GM12878 (cell line): ENCODE results near the gene DDTL. TPM values are rescaled to one million over a fixed set of nuclear protein-coding genes. Genes with fewer than 3 reads are reported as not detected.

ENCODE experiments used
- ATAC-seq: fragments of 200-7000 bp; cut with Tn5 transposase; 3 replicates; pipeline ENCODE4 v1.9.1; 2020; ENCODE audit warnings: mild to moderate bottlenecking, moderate library complexity
- BruUV-seq: library from RNA; stranded (reverse); fragments of 400-500 nt; replicated peaks from 2 replicates; lab custom pipeline; 2021; lab: Mats Ljungman, UMichigan
- CTCF ChIA-PET: fragments of 300-600 bp; sonication (Branson Sonifier 250); formaldehyde crosslinking; extraction: SDS; loops from one replicate; lab custom pipeline; 2021; ENCODE audit warnings: inconsistent platforms; lab: Yijun Ruan, JAX
- POLR2A ChIA-PET: fragments of 350-600 bp; formaldehyde crosslinking; extraction: SDS; loops from one replicate; lab custom pipeline; 2021; ENCODE audit warnings: inconsistent platforms; lab: Charles Lee
- RAD21 ChIA-PET: fragments of 300-600 bp; sonication (Branson Sonifier 250); formaldehyde crosslinking; loops from one replicate; lab custom pipeline; 2023; ENCODE audit warnings: antibody characterized with exemption; ENCODE audit not compliant: unreplicated experiment; lab: Charles Lee
- SMC1A ChIA-PET: fragments of 300-600 bp; sonication (Branson Sonifier 250); formaldehyde crosslinking; loops from one replicate; lab custom pipeline; 2023; ENCODE audit not compliant: unreplicated experiment, uncharacterized antibody; lab: Charles Lee
- DNase-seq: peaks from one replicate; pipeline ENCODE4 v3.0.0-alpha.2; 2011; ENCODE audit warnings: low read depth, low spot score
- FAIRE-seq: peaks from 3 replicates; lab custom pipeline; 2011; peaks lifted over from hg19 to GRCh38; lab: Jason Lieb, UNC
- H2AFZ ChIP-seq: 2 replicates; pipeline ENCODE4 v1.6.0; 2011; ENCODE audit warnings: low read depth, low read length, control low read depth; ENCODE audit not compliant: control insufficient read depth
- H3K27ac ChIP-seq: 2 replicates; pipeline ENCODE4 v1.5.1; 2011; ENCODE audit warnings: control low read depth; ENCODE audit not compliant: control insufficient read depth, insufficient read depth
- H3K27me3 ChIP-seq, 2 experiments: replicated peaks in 1 of 2; 2 replicates each; pipeline versions ENCODE4 v1.6.0 to v1.6.1; 2011; ENCODE audit warnings: low read length in 1 of 2; ENCODE audit not compliant: control insufficient read depth in 2 of 2, insufficient read depth in 2 of 2
- H3K36me3 ChIP-seq, 2 experiments: 2 replicates each; pipeline ENCODE4 v1.5.1; 2011; ENCODE audit warnings: low read length in 1 of 2; ENCODE audit not compliant: control insufficient read depth in 2 of 2, insufficient read depth in 2 of 2
- H3K4me1 ChIP-seq: 2 replicates; pipeline ENCODE4 v1.6.1; 2011; ENCODE audit warnings: mild to moderate bottlenecking, low read length, moderate library complexity, mixed read lengths; ENCODE audit not compliant: control insufficient read depth, insufficient read depth
- H3K4me2 ChIP-seq: 2 replicates; pipeline ENCODE4 v1.6.0; 2011; ENCODE audit warnings: control low read depth; ENCODE audit not compliant: control insufficient read depth, insufficient read depth
- H3K4me3 ChIP-seq: fragments of 200-600 bp; sonication (generic); 2 replicates; pipeline ENCODE4 v1.5.1; 2016
- H3K79me2 ChIP-seq: 2 replicates; pipeline ENCODE4 v1.6.0; 2011; ENCODE audit warnings: low read length; ENCODE audit not compliant: control insufficient read depth, insufficient read depth
- H3K9ac ChIP-seq: 2 replicates; pipeline ENCODE4 v1.8.0; 2011; ENCODE audit warnings: low read length, control low read depth, mixed read lengths; ENCODE audit not compliant: control insufficient read depth, insufficient read depth
- H3K9me3 ChIP-seq: replicated peaks from 3 replicates; pipeline ENCODE4 v1.5.1; 2011; ENCODE audit warnings: mild to moderate bottlenecking, low read length; ENCODE audit not compliant: control insufficient read depth, insufficient read depth
- H4K20me1 ChIP-seq: 2 replicates; pipeline ENCODE4 v1.6.0; 2011; ENCODE audit not compliant: control insufficient read depth, insufficient read depth
- CHD2 ChIP-seq: IDR thresholded peaks from 2 replicates; pipeline ENCODE4 v1.6.1; 2011; ENCODE audit warnings: low read depth, low read length, improper control_type of control experiment, borderline replicate concordance
- EGR1 ChIP-seq, 2 experiments: IDR thresholded peaks; 1 replicate in 1 of 2; 2 replicates in 1 of 2; pipeline ENCODE4 v1.6.1; 2011 to 2012; ENCODE audit warnings: low read depth in 2 of 2, low read length in 2 of 2, borderline replicate concordance in 1 of 2, mild to moderate bottlenecking in 1 of 2, moderate library complexity in 1 of 2
- FOXK2 ChIP-seq: fragments of 450-650 bp; IDR thresholded peaks from 2 replicates; pipeline ENCODE4 v1.6.1; 2017; ENCODE audit warnings: mild to moderate bottlenecking, moderate library complexity
- FOXM1 ChIP-seq: IDR thresholded peaks from 2 replicates; pipeline ENCODE4 v1.6.1; 2012; ENCODE audit warnings: low read depth, mild to moderate bottlenecking, inconsistent platforms, low read length, moderate library complexity
- HSF1 ChIP-seq: fragments of 150-350 bp; IDR thresholded peaks from 2 replicates; pipeline ENCODE4 v1.6.1; 2014; ENCODE audit warnings: mild to moderate bottlenecking, low read depth, low read length
- IKZF1 ChIP-seq: fragments of 450-650 bp; conservative IDR thresholded peaks from 2 replicates; pipeline ENCODE4 v1.6.1; 2017; ENCODE audit warnings: antibody characterized with exemption, mild to moderate bottlenecking
- JUND ChIP-seq: IDR thresholded peaks from 2 replicates; pipeline ENCODE4 v1.6.1; 2012; ENCODE audit warnings: low read depth, mild to moderate bottlenecking, low read length, improper control_type of control experiment, moderate library complexity
- LARP7 ChIP-seq: fragments of 450-650 bp; IDR thresholded peaks from 2 replicates; pipeline ENCODE4 v1.6.1; 2017; ENCODE audit warnings: mild to moderate bottlenecking
- RFX5 ChIP-seq: IDR thresholded peaks from 2 replicates; pipeline ENCODE4 v1.6.1; 2011; ENCODE audit warnings: low read depth, low read length, improper control_type of control experiment
- SMAD5 ChIP-seq: IDR thresholded peaks from 2 replicates; pipeline ENCODE4 v1.6.1; 2016; ENCODE audit warnings: antibody characterized with exemption, low read depth
- SREBF2 ChIP-seq: IDR thresholded peaks from 2 replicates; pipeline ENCODE4 v1.6.1; 2012; ENCODE audit warnings: mild to moderate bottlenecking, low read length
- SUPT20H ChIP-seq: IDR thresholded peaks from 2 replicates; pipeline ENCODE4 v1.6.1; 2011; ENCODE audit warnings: low read depth, mild to moderate bottlenecking, low read length, moderate library complexity, borderline replicate concordance; ENCODE audit not compliant: control insufficient read depth
- YBX1 ChIP-seq: fragments of 450-650 bp; IDR thresholded peaks from 2 replicates; pipeline ENCODE4 v1.6.1; 2016; ENCODE audit warnings: antibody characterized with exemption
- ZNF384 ChIP-seq: IDR thresholded peaks from 2 replicates; pipeline ENCODE4 v1.6.1; 2012; ENCODE audit warnings: low read depth, mild to moderate bottlenecking, low read length, improper control_type of control experiment, borderline replicate concordance
- ZNF592 ChIP-seq: fragments of 450-650 bp; IDR thresholded peaks from 2 replicates; pipeline ENCODE4 v1.6.1; 2017; ENCODE audit warnings: mild to moderate bottlenecking, moderate library complexity
- ZNF622 ChIP-seq: fragments of 450-650 bp; IDR thresholded peaks from 2 replicates; pipeline ENCODE4 v1.6.1; 2017; ENCODE audit warnings: mild to moderate bottlenecking, inconsistent platforms
- ZSCAN29 ChIP-seq: fragments of 450-650 bp; IDR thresholded peaks from 2 replicates; pipeline ENCODE4 v1.6.1; 2017; ENCODE audit warnings: mild to moderate bottlenecking, moderate library complexity
- ZZZ3 ChIP-seq: IDR thresholded peaks from 2 replicates; pipeline ENCODE4 v1.6.1; 2011; ENCODE audit warnings: low read depth; ENCODE audit not compliant: control insufficient read depth, insufficient read length
- WGBS: methylation state at CpG from one replicate; pipeline ENCODE4 v1.1.6; 2016; ENCODE audit warnings: low lambda C conversion rate; ENCODE audit not compliant: insufficient replicate concordance, insufficient coverage; ENCODE audit errors: missing lambda C conversion rate; 5-methylcytosine and 5-hydroxymethylcytosine counted together
- in situ Hi-C: fragments of 300-500 bp; cut with MboI; formaldehyde crosslinking; loops from 9 replicates; pipeline ENCODE4 v1.14.3; 2018; ENCODE audit warnings: mixed read lengths
- intact Hi-C: fragments of 100-400 bp; cut with micrococcal nuclease; formaldehyde crosslinking; loops from one replicate; pipeline ENCODE4 v1.14.2; 2022; ENCODE audit not compliant: unreplicated experiment
- polyA plus RNA-seq, 11 experiments: library from polyadenylated mRNA; depleted of rRNA in 4 of 11; unstranded in 6 of 11; stranded (reverse) in 5 of 11; fragments of >200 nt; fragmentation: Nextera tagmentation in 4 of 11; fragmentation: Illumina TruSeq in 1 of 11; extraction: Ambion mirVana in 4 of 11; extraction: Trizol in 1 of 11; gene quantifications; 1 replicate in 1 of 11; 2 replicates in 10 of 11; pipeline versions ENCODE4 v1.2.1 to v1.2.3, GENCODE V29; 2011 to 2016; ENCODE audit warnings: inconsistent platforms in 2 of 11, missing spikeins in 2 of 11, low read depth in 1 of 11
- total RNA-seq, 4 experiments: library from RNA; depleted of rRNA in 3 of 4; stranded (reverse); fragments of >200 nt in 3 of 4; fragmentation: Illumina TruSeq in 1 of 4; extraction: Trizol in 1 of 4; gene quantifications; 2 replicates each; pipeline versions ENCODE4 v1.2.1 to v1.2.3, GENCODE V29; 2013 to 2021

The DDTL gene
- total and polyA plus RNA-seq, 10 of the 15 experiments (the other 5 are each of a cell fraction or from before 2014, with no cell fraction given): 0.05 to 4.0 (median 1.4) TPM; not detected in 3

GRCh38 chr22:23922921-23923320 lies 43.8 kb upstream of the DDTL start:
- ChIA-PET RAD21 (no interaction called here), POLR2A (interaction anchor here (1.7 kb wide), 1 partner anchor 9 kb away, joined by 4 read pairs; no protein-coding TSS in a partner anchor), CTCF (no interaction called here), SMC1A (no interaction called here)
- Histone ChIP-seq H3K79me2 (no peaks in the 10 kb centered on the region; the same call in 1 of the 2 replicates), H3K9ac (no peak overlapping the region), H3K9me3 (peaks cover 10% of the 10 kb centered on the region), H3K4me3 (no peak overlapping the region), H3K4me1 (no peaks in the 10 kb centered on the region), H3K27me3 (no peaks in the 10 kb centered on the region), H3K27ac (no peak overlapping the region), H3K36me3 (peaks cover 3 to 30% of the 10 kb centered on the region in 2 experiments), H2AFZ (no peak overlapping the region), H4K20me1 (no peaks in the 10 kb centered on the region), H3K4me2 (no peak overlapping the region)
- DNase-seq: no peak
- peak; percentile 62 for FAIRE-seq
- TF ChIP-seq ZNF384: no peak
- TF ChIP-seq IKZF1: no peak
- TF ChIP-seq CHD2: no peak
- TF ChIP-seq SMAD5: no peak
- no peak for TF ChIP-seq YBX1
- no peak for TF ChIP-seq ZNF622
- TF ChIP-seq JUND: no peak
- TF ChIP-seq LARP7: no peak
- no peak for TF ChIP-seq HSF1
- TF ChIP-seq ZZZ3: no peak
- TF ChIP-seq ZSCAN29: no peak
- no peak for TF ChIP-seq RFX5
- TF ChIP-seq FOXM1: no peak
- no peak for TF ChIP-seq FOXK2
- TF ChIP-seq EGR1 (IDR thresholded peaks at IDR 0.05; ENCODE audit: borderline replicate concordance in 1 of 2, low read depth in 2 of 2, low read length in 2 of 2): no peak
- no peak for TF ChIP-seq ZNF592
- TF ChIP-seq SREBF2: no peak
- TF ChIP-seq SUPT20H: no peak
- BruUV-seq: no TSS peak
- 70% methylated on average over 2 of the region's 2 CpGs for WGBS
- ATAC-seq: no peak
- in situ Hi-C loops: no loop called here
- intact Hi-C loops: no loop called here
